Measurements from ENCODE around the gene RNU1-3.
"Not testable (repeated sequence)": the region's sequence is repeated elsewhere in the genome, so short reads cannot be mapped to it uniquely, and the experiment has no call there.

DNA sequence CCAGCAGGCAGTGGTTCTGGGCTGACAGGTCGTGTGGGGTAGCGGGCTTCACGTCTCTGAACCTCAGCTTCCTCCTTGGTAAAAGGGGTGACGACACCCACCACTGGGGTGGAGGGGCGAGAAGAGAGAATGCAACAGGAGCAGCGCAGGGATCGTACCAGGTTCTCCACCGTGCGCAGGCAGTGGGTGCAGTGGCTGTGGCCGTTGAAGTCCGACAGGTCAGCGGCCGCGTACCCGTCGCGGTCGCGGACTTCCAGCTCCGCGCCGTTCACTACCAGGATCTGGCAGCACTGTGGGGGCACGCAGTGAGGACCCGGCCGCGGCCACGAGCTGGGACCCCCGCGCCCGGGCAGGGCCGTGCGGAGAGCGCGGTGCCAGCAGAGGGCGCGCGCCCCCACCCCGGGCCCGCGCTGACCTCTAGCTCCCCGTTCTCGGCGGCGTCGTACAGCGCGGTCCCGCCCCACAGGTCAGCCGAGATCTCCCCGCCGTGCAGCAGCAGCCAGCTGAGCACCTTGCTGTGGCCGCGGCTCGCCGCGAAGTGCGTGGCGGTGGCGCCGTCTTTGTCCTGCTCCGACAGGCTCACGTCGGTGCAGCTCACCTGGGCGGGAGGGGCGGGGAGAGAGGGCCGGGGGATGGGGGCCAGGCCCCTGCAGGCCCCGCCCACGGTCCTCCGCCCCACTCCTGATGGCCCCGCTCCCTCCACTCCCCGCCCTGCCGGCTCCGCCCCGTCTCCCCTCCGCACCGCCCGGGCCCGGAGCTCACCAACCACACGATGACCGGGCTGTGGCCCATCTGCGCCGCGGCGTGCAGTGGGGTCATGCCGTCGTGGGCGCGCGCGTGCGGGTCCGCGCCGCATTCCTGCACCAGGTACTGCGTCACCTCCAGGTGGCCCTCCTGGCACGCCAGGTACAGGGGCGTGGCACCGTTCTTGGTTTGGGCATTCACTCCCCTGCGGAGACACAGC lies 40.7 kb upstream of the RNU1-3 start:
- TF ChIP-seq, protein P1, sequence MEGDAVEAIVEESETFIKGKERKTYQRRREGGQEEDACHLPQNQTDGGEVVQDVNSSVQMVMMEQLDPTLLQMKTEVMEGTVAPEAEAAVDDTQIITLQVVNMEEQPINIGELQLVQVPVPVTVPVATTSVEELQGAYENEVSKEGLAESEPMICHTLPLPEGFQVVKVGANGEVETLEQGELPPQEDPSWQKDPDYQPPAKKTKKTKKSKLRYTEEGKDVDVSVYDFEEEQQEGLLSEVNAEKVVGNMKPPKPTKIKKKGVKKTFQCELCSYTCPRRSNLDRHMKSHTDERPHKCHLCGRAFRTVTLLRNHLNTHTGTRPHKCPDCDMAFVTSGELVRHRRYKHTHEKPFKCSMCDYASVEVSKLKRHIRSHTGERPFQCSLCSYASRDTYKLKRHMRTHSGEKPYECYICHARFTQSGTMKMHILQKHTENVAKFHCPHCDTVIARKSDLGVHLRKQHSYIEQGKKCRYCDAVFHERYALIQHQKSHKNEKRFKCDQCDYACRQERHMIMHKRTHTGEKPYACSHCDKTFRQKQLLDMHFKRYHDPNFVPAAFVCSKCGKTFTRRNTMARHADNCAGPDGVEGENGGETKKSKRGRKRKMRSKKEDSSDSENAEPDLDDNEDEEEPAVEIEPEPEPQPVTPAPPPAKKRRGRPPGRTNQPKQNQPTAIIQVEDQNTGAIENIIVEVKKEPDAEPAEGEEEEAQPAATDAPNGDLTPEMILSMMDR (IDR thresholded peaks at IDR 0.05; ENCODE audit: insufficient read depth, low read depth, low read length): not testable (repeated sequence)
- TF ChIP-seq EZH2 (IDR thresholded peaks at IDR 0.05; ENCODE audit: insufficient read depth, low read length): not testable (repeated sequence)
